GM21360 (cell line): Measurements from ENCODE around the gene CENPS.
A peak's percentile ranks its signal among the peaks of the same experiment; 100 is the strongest.
"Not testable (repeated sequence)": the region's sequence is repeated elsewhere in the genome, so short reads cannot be mapped to it uniquely, and the experiment has no call there.

ENCODE experiments used
- ATAC-seq: cut with Tn5 transposase; IDR thresholded peaks from one replicate; pipeline ENCODE4 v1.9.1; 2021; ENCODE audit warnings: mild to moderate bottlenecking, moderate library complexity; ENCODE audit not compliant: unreplicated experiment

CENPS gene

GRCh38 chr1:10430216-10431069, at the start of gene CENPS:
Gene CENPS (plus strand): TSS chr1:10430433. CDS start chr1:10430518, 85 bp downstream.
- ATAC-seq = peak; percentile 69

DNA sequence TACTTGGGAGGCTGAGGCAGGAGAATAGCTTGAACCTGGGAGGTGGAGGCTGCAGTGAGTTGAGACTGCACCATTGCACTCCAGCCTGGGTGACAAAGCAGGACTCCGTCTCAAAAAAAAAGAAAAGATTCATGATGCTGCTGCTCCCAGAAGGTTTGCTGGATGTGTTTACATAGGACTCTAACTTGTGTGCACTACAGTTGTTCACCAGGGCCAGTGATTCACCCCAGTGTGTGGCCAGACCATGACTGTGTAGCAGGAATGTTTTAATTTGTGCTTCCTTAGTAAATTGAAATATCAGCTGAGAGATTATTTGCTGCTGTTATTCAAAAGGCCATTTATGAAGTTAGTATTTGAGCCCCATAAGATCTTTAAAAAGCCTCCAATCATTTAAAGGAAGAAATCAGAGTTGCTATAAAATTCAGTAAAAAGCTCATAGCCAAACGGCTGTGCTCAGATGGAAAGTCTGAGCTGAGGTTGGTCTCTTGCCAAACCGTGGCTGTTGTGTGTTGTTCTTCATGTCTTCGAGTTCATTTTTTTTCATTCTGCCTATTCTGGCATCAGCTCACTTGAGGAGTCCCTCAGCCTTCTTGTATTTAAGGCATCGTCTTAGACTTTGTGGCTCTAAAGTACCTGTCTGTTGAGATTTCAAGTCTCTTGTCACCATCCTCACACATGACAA, 49.5 kb upstream of the CENPS start:
- no peak for ATAC-seq

DNA sequence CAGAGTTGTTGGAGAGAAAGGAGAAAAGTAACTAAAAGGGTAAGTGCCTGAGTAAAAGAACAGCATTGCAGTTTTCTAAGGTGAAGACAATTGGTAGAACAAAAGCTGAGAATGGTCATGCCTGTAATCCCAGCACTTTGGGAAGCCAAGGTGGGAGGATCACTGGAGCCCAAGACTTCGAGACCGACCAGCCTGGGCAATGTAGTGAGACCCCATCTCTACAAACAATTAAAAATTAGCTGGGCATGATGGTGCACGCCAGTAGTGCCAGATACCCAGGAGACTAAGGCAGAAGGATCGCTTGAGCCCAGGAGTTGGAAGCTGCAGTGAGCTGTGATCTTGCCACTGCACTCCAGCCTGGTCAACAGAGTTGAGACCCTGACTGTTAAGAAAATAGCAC, 46.6 kb upstream of the CENPS start:
- no peak for ATAC-seq

- ATAC-seq = no peak
Measured at GRCh38 chr1:10384219-10384618, 46.0 kb upstream of the CENPS start.

DNA sequence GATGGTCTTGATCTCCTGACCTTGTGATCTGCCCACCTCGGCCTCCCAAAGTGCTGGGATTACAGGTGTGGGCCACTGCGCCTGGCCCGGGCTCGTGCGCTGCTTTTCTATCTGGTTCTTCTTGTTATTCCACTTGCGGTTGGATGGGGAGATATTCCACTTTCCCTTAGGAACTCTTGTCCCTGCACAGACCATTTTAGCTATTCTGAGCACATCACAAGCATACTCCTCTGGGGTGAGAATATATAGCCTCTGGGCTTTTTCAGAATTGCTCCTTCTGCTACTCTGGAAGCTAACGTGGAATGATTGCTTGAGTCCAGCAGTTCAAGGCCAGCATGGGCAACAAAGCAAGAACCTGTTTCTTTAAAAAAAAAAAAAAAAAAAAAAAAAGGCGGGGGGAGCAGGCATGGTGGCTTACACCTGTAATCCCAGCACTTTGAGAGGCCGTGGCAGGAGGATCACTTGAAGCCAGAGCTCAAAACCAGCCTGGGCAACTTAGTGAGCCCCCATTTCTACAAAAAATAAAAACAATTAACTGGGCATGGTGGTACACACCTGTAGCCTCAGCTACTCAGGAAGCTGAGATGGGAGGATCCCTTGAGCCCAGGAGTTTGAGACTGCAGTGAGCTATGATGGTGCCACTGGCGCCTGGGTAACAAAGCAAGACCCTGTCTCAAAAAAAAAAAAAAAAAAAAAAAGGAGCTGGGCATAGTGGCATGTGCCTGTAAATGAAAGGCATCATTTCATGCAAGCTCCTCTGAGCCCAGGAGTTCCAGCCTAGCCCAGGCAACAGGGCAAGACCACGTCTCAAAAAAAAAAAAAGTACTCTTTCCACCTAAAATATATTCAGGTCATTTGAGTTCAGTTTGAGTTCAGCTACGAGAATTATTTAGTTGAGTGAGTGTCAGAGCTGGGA, 43.2 kb upstream of the CENPS start:
- no peak for ATAC-seq

- no peak for ATAC-seq
Measured at GRCh38 chr1:10387677-10388386, 42.4 kb upstream of the CENPS start.

- no peak for ATAC-seq
Measured at GRCh38 chr1:10388387-10388715, 41.9 kb upstream of the CENPS start.

DNA sequence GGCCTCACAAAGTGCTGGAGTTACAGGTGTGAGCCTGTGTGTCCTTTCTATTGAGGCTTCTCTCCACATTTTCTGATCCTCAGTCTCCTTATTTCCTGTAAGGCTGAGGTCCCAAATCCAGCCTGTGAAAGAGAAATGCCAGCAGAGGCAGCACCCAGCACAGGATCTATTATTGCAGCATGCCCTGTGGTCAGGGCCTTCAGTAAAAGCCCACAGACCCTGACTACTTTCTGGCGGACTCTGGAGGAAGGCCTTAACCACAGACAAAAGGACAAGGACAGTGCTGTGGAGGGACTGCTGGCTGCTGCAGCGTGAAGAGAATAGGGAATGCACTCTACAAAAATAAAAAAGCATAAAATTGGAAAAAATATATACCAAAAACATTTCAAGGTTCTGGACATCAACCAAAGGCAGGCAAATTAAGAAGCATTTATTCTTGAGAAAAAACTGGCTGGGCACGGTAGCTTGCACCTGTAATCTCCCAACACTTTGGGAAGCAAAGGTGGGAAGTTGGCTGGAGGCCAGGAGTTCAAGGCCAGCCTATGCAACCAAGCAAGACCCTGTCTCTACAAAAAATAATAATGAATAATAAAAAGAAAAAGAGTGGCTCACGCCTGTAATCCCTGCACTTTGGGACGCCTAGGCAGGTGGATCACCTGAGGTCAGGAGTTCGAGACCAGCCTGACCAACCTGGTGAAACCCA, 40.8 kb upstream of the CENPS start:
- no peak for ATAC-seq

- ATAC-seq = no peak
Measured at GRCh38 chr1:10396870-10397269, 33.4 kb upstream of the CENPS start.

- no peak for ATAC-seq
Measured at GRCh38 chr1:10398278-10398733, 31.9 kb upstream of the CENPS start.

DNA sequence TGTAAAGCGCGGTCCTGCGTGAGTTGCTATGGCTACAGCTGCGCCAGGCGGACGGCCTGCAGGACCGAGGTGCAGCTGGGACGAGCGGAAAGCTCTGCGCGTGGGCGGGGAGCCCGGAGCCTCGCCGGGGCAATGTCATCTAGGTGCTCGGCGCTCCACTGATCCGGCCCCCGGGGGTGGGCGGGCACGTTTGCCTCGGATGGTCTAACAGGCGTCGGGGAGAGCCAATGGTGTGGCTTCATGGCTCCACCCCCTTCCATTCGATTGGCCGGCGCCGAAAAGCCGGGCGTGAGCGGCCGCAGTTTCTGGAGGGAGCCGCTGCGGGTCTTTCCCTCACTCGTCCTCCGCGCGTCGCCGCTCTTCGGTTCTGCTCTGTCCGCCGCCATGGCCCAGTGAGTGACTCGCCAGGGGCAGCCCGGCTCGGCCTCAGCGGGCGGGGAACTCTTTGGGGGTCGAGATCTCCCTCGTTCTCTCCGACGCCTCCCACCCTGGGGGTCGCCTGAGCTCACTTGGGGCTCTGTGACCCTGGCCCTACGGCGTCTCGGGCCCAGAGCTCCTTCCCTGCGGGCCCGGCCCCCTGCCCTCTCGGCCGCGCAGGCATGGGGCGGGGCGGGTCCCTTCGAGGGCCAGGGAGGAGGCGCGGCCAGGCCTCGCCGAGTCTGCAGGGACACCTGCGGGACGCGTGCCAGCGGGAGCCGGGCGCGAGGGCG, 31.3 kb upstream of the CENPS start, which contains the start of gene PGD:
Gene PGD, plus strand, starts transcription at position 331 of the 710 bp plus-strand sequence. Its CDS starts 54 bp downstream, at position 385.
- peak; percentile 92 for ATAC-seq

DNA sequence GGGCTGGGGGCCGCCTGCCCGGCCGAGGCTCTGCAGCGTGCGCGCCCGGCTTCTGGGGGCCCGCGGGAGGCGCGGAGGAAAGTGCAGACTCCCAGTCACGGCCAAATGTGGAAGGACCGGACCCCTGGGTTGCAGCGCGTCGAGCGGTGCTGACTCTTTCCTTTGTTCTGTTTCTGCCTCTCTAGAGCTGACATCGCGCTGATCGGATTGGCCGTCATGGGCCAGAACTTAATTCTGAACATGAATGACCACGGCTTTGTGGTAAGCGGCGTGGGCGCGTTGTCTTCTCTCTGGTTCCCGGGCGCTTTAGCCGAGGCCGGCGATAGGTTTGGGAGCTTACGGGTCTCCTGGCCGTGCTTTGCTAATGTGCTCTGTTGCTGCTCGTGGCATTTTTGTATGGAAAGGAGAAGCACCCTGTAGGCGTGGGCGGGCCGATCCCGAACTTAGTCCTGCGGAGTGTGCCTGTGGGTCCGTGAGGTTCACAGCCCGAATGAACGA, 30.7 kb upstream of the CENPS start:
- ATAC-seq = no peak

DNA sequence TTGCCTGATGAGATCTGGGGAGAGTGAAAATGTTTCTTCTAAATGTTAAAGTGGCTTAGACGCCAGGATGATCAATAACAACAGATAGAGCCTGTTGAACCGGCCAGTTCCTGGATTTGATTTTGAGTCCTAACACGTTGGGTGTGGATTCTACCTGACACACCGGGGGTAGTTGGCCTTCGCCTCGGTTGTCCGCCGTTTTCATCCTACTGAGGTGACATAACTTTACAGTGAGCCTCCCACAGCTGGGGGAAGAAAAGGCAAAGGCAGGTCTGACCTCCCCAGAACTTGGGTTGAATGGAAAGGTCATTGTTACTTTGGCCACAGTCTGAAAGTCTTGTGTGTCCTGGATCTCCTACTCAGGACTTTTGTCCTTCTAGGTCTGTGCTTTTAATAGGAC, 30.2 kb upstream of the CENPS start:
- ATAC-seq = no peak

GRCh38 chr1:10401281-10401680, 29.0 kb upstream of the CENPS start:
- ATAC-seq = no peak

- no peak for ATAC-seq
Measured at GRCh38 chr1:10402729-10403274, 27.4 kb upstream of the CENPS start.

DNA sequence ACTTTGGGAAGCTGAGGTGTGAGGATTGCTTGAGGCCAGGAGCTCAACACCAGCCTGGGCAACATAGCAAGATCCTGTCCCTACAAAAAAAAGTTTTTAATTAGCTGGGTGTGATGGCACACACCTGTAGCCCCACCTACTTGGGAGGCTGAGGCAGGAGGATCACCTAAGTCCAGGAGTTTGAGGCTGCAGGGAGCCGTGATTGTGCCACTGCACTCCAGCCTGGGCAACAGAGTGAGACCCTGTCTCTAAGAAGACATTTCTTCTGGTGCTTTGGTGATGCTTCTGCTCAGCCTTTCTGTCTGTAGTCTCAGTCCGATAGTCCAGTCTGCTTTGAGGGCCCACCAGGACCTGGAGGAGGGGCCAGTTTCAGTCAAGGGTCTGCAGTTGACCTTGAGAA, 23.0 kb upstream of the CENPS start:
- no peak for ATAC-seq

DNA sequence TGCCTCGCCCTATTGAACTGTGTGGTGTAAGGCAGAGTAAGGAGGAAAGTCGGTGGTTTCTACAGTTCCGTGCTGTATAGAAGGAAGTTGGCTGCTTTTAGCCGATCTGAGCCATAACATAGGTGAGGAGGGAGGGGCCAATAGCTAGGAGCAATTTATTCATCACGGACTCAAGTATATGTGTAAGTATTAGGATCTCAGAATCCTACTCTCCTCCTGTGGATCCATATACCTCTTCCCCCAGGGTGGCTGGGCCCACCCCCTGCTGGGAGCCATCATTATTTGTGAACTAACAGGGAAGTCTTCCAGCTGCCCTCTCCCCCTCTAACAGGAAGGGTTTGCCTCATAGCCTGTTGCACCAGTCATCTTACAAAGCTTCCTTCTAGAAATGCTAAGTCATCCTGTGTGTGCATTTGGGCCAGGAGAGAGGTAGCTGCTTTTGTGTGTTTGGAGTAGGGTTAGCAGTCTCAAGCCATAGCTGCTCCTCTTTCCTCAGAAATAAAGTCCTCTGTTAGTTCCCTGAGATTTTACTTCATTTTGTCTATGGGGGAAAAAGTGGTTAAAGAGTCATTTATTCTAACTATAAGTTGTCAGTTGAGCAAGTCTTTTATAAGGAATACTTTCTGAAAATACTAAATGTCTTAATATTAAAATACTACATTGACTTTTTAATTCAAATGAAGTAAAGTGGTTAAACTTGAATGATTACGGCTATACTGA, 14.9 kb upstream of the CENPS start:
- no peak for ATAC-seq

- ATAC-seq = not testable (repeated sequence)
Measured at GRCh38 chr1:10415967-10416366, 14.3 kb upstream of the CENPS start.
